Adipocyte (in vitro differentiated cells): ENCODE results near the gene IBA57.
A peak's percentile ranks its signal among the peaks of the same experiment; 100 is the strongest.

Experiments
- DNase-seq: peaks from one replicate; pipeline ENCODE4 v3.0.0-alpha.2; 2015; ENCODE audit warnings: low read depth
- H3K27me3 ChIP-seq: replicated peaks from 2 replicates; pipeline ENCODE4 v1.7.0; 2013; ENCODE audit warnings: mild to moderate bottlenecking, low read length, moderate library complexity; ENCODE audit not compliant: control insufficient read depth, insufficient read depth
- H3K36me3 ChIP-seq: 2 replicates; pipeline ENCODE4 v1.7.0; 2013; ENCODE audit warnings: low read length, mild to moderate bottlenecking, moderate library complexity; ENCODE audit not compliant: control insufficient read depth, insufficient read depth, severe bottlenecking
- H3K4me1 ChIP-seq: 2 replicates; pipeline ENCODE4 v1.7.0; 2013; ENCODE audit warnings: mild to moderate bottlenecking, low read length, moderate library complexity; ENCODE audit not compliant: control insufficient read depth, insufficient read depth
- H3K4me3 ChIP-seq: 2 replicates; pipeline ENCODE4 v1.7.0; 2013; ENCODE audit warnings: mild to moderate bottlenecking, low read length, moderate library complexity
- H3K9ac ChIP-seq: 2 replicates; pipeline ENCODE4 v1.7.0; 2013; ENCODE audit warnings: mild to moderate bottlenecking, low read length, moderate library complexity
- H3K9me3 ChIP-seq: 2 replicates; pipeline ENCODE4 v1.7.0; 2013; ENCODE audit warnings: mild to moderate bottlenecking, low read length, moderate library complexity; ENCODE audit not compliant: control insufficient read depth

Gene IBA57

GRCh38 chr1:228145463-228146416 is 19.9 kb upstream of the IBA57 start:
- peaks cover 54% of the 10 kb centered on the region for H3K4me1 ChIP-seq
- H3K27me3 ChIP-seq, result no peaks in the 10 kb centered on the region
- DNase-seq, result no peak
- no peak overlapping the region for H3K4me3 ChIP-seq
- H3K9ac ChIP-seq, result peak overlapping the region; percentile 34
- H3K36me3 ChIP-seq, result peaks cover 30% of the 10 kb centered on the region
- no peaks in the 10 kb centered on the region for H3K9me3 ChIP-seq

DNA sequence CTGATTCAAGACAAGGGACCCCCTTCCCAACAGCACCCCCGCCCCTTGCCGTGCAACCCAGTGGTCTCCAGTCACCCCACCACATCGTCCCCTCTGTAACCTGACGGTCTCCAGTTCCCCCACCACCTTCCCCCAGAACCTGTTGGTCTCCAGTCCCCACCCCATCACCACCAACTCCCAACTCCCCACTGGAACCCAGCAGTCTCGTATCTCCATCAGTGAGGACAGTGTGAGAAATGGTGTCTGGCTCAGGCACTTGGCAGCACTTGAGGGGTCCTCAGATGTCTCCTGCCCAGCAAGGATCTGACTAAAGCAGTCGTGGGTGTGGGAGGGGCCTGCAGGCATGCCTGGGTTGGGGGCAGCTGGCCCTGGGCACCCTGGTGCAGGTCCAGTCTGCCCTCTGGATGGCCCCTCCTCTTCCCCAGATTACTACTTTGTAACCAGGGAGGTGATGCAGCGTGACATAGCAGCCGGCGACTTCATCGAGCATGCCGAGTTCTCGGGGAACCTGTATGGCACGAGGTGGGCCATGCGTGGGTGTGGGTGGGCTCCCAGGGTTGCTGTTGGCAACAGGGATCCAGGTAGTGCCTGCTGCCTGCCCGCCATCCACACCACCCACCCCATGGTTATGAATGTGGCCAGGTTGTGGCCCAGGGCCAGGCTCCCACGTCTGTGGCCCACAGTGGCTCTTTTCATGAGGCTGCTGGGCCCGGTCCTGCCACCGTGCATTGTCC is 19.0 kb upstream of the IBA57 start:
- H3K36me3 ChIP-seq, result peaks cover 30% of the 10 kb centered on the region
- H3K4me1 ChIP-seq, result peaks cover 55% of the 10 kb centered on the region
- no peak overlapping the region for H3K4me3 ChIP-seq
- H3K9ac ChIP-seq, result no peak overlapping the region
- no peaks in the 10 kb centered on the region for H3K9me3 ChIP-seq
- DNase-seq, result no peak
- no peaks in the 10 kb centered on the region for H3K27me3 ChIP-seq

DNA sequence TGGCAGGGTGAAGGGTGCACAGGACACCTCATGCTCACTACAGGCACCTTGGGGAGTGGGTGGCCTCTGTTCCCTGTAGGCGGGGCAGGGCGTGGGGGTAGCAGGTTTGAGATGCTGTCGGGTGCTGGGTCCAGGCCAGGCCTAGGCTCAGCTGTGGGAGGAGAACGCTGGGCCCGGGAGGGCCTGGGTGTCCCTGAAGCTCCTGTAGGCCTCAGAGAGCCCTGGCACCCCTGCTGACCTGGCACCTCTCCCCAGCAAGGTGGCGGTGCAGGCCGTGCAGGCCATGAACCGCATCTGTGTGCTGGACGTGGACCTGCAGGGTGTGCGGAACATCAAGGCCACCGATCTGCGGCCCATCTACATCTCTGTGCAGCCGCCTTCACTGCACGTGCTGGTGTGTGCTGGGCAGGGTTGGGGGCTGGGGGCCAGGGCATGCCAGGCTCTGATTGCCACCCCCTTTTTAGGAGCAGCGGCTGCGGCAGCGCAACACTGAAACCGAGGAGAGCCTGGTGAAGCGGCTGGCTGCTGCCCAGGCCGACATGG is 18.4 kb upstream of the IBA57 start:
- Histone ChIP-seq H3K9me3 (no peaks in the 10 kb centered on the region), H3K4me3 (no peak overlapping the region), H3K9ac (no peak overlapping the region), H3K36me3 (peaks cover 30% of the 10 kb centered on the region), H3K27me3 (no peaks in the 10 kb centered on the region), H3K4me1 (peaks cover 48% of the 10 kb centered on the region)
- DNase-seq, result no peak

- Histone ChIP-seq H3K36me3 (peaks cover 30% of the 10 kb centered on the region), H3K9ac (no peak overlapping the region), H3K9me3 (no peaks in the 10 kb centered on the region), H3K4me3 (no peak overlapping the region), H3K4me1 (peaks cover 43% of the 10 kb centered on the region), H3K27me3 (no peaks in the 10 kb centered on the region)
- DNase-seq, result no peak
Measured at GRCh38 chr1:228147768-228148167, 17.8 kb upstream of the IBA57 start.

DNA sequence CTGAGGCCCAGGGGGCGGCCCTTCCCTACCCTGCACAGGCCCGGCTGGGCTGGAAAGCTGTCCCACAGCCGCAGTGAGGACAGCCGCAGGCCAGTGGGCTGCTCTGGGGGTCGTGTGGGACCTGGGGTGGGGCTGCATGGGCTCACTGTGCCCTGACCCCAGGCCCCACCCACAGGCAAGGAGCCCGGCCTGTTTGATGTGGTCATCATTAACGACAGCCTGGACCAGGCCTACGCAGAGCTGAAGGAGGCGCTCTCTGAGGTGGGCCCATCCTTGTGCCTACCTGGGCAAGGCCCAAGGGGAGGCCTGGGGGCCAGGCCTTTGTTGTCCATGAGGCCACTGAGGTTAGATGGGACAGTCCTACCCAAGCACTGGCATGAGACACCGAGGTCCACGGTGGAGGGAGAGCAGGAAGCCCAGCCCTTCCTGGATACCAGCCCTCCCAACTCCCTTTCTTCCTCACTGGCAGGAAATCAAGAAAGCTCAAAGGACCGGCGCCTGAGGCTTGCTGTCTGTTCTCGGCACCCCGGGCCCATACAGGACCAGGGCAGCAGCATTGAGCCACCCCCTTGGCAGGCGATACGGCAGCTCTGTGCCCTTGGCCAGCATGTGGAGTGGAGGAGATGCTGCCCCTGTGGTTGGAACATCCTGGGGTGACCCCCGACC is 17.3 kb upstream of the IBA57 start:
- H3K4me3 ChIP-seq, result no peak overlapping the region
- H3K36me3 ChIP-seq, result peaks cover 30% of the 10 kb centered on the region
- peaks cover 37% of the 10 kb centered on the region for H3K4me1 ChIP-seq
- no peaks in the 10 kb centered on the region for H3K9me3 ChIP-seq
- no peaks in the 10 kb centered on the region for H3K27me3 ChIP-seq
- H3K9ac ChIP-seq, result peak overlapping the region; percentile 56
- no peak for DNase-seq

- Histone ChIP-seq H3K4me1 (peaks cover 31% of the 10 kb centered on the region), H3K36me3 (peaks cover 30% of the 10 kb centered on the region), H3K9ac (peak overlapping the region; percentile 56), H3K4me3 (no peak overlapping the region), H3K27me3 (no peaks in the 10 kb centered on the region), H3K9me3 (no peaks in the 10 kb centered on the region)
- DNase-seq, result no peak
Measured at GRCh38 chr1:228148935-228149405, 16.6 kb upstream of the IBA57 start.

DNA sequence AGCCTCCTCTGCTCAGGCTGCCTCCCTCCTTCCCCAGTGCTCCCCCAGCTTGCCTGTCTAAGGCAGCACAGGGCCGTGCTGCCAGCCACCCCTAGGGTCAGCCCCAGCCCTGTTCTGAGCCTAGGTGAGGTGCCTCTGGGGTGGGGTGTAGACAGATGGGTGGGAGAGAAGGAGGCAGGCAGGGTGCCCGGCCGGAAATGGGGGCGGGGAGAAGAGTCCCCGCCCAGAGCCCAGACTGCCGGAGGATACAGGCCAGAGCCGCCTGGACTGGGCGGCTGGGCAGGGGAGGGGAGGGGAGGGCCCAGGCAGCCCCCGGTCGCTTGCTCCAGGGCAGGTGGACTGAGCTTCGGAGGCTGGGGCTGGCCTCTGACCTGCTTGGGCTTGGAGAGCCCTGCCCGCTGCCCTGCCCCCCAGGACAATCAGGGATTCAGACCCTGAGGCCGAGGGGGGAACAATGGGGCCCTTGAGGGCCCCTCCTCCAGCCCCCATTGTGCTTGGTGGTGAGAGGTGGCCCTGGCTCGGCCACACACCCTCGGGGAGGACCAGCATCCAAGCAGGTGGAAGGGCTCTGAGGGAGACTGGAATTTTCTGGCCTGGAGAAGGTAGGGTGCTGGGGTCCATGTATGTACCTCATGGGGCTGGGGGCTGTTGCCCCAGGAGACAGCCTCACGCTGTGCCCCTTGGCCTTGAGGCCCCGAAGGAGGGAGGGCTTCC is 16.0 kb upstream of the IBA57 start, which contains the start of gene GJC2:
Gene GJC2, plus strand, starts transcription at position 525 of the 714 bp plus-strand sequence. CDS start 7,829 bp downstream, outside the sequence.
- peaks cover 30% of the 10 kb centered on the region for H3K36me3 ChIP-seq
- H3K4me1 ChIP-seq, result peaks cover 31% of the 10 kb centered on the region
- no peaks in the 10 kb centered on the region for H3K27me3 ChIP-seq
- no peaks in the 10 kb centered on the region for H3K9me3 ChIP-seq
- DNase-seq, result no peak
- peak within 1 kb of the TSS; percentile 66 for H3K9ac ChIP-seq
- H3K4me3 ChIP-seq, result peak within 1 kb of the TSS; percentile 33

DNA sequence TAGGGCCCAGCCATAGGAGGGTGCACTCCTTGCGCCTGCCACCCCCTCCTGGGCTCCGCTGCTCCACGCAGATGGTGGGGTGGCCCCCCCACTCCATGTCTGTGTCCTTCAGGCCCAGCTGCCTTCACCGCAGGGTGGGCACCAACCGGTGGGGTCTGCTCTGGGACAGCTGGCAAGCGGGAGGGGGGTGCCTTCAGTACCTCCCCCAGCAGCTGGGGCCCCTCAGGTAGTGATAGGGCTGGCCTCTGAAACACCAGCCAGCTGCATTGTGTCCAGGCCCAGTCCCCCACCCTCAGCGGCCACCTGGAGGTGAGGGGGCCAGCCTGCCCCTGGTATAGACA is 15.5 kb upstream of the IBA57 start:
- H3K36me3 ChIP-seq, result peaks cover 30% of the 10 kb centered on the region
- peak overlapping the region; percentile 33 for H3K4me3 ChIP-seq
- H3K9me3 ChIP-seq, result no peaks in the 10 kb centered on the region
- DNase-seq, result no peak
- H3K4me1 ChIP-seq, result peaks cover 31% of the 10 kb centered on the region
- H3K9ac ChIP-seq, result peak overlapping the region; percentile 66
- no peaks in the 10 kb centered on the region for H3K27me3 ChIP-seq

DNA sequence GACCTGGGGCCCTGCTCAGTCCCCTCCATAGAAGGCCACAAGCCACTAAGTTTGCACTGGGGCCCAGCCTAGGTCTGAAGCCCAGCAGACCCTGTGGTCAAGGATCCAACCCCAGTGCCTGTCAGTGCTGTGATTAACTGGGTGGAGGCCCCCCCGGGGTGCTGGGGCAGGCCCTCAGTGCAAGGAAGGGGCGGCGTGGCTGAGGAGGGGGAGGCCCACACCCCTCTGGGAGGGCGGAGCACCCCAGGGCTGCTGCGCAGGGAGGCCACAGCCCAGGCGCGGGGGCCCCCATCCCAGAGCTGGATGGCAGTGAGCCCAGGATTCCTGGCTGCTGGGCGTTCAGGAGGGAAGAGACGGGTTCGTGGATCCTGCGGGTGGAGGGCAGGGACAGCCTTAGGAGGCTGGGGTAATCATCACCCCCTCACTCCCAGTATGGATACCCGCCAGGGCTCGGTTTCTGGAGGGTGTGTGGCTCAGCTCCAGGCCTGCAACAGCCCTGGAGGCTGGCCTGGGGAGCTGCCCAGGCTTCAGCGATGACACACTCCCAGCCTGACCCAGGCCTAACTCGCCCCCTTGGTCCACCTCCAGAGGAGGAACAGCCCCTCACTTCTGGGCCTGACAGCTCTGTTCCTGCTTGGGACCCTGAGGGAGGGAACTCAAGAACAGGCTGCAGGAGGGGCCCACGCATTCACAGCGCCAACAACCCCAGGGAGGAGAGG is 15.0 kb upstream of the IBA57 start:
- Histone ChIP-seq H3K9me3 (no peaks in the 10 kb centered on the region), H3K27me3 (no peaks in the 10 kb centered on the region), H3K9ac (peak overlapping the region; percentile 66), H3K4me1 (peaks cover 31% of the 10 kb centered on the region), H3K36me3 (peaks cover 26% of the 10 kb centered on the region), H3K4me3 (no peak overlapping the region)
- DNase-seq, result peak; percentile 16
